OCI-LY7 (cell line): ENCODE measurements around the gene RNF215.

ENCODE experiments used
- EZH2phosphoT487 ChIP-seq: fragments of 200-600 bp; sonication (generic); IDR thresholded peaks from 2 replicates; pipeline ENCODE4 v1.6.1; 2018; ENCODE audit warnings: low read depth, borderline replicate concordance, mild to moderate bottlenecking, mixed run types, antibody characterized with exemption, low read length, moderate library complexity, mixed read lengths
- TF ChIP-seq, protein P1 (sequence below): fragments of 200-600 bp; sonication (generic); conservative IDR thresholded peaks from 2 replicates; pipeline ENCODE4 v1.5.1; 2014; ENCODE audit warnings: mild to moderate bottlenecking, antibody characterized with exemption, low read length, moderate library complexity, mixed read lengths

DNA sequence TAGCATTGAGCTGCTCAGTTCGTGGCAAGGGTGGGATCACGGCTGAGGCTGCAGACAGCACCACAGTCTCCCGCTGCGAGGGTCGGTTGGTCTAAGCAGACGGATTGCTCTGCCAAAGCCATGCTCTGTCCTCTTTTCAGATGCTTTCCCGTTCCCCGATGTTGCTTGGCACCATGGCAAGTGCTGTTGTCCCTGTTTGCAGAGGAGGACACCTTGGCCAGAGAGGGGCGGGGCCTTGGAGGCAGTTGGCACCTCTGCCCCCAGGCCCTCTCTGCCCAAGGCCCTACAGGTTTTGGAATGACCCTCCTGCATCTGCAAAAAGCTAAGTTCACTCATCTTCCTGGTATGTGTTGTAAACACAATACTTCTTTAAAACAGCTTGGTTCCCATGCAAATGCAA lies 18.8 kb downstream of the RNF215 start:
- TF ChIP-seq, protein P1, sequence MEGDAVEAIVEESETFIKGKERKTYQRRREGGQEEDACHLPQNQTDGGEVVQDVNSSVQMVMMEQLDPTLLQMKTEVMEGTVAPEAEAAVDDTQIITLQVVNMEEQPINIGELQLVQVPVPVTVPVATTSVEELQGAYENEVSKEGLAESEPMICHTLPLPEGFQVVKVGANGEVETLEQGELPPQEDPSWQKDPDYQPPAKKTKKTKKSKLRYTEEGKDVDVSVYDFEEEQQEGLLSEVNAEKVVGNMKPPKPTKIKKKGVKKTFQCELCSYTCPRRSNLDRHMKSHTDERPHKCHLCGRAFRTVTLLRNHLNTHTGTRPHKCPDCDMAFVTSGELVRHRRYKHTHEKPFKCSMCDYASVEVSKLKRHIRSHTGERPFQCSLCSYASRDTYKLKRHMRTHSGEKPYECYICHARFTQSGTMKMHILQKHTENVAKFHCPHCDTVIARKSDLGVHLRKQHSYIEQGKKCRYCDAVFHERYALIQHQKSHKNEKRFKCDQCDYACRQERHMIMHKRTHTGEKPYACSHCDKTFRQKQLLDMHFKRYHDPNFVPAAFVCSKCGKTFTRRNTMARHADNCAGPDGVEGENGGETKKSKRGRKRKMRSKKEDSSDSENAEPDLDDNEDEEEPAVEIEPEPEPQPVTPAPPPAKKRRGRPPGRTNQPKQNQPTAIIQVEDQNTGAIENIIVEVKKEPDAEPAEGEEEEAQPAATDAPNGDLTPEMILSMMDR = no peak
- TF ChIP-seq EZH2phosphoT487 = no peak
